ENCODE results near the gene HGS.

Gene HGS

DNA sequence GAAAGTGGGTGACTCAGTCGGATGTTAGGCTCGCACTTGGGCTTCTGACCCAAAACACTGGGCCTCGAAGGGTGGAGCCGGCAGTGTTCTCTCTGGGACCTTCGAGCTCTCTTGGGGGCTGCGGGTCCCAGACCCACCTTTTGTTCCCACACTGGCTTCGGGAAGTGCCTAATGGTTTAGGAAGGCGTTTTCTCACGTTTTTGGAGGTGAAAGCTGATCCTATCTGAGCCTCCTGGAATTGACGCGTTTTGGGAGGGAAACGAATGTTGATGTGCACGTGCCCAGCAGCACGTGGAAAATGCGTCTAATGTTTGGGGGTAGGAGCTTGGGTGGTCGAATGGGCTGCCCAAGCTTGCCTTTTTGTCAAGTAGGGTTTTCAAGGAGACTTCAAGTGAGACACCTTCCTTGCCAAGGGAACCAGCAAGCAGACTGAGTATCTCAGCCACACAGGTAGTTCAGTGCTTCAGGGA, 666 bp downstream of the HGS start:
- peak in 1 of 14 donors; percentile 25 for DNase-seq

DNA sequence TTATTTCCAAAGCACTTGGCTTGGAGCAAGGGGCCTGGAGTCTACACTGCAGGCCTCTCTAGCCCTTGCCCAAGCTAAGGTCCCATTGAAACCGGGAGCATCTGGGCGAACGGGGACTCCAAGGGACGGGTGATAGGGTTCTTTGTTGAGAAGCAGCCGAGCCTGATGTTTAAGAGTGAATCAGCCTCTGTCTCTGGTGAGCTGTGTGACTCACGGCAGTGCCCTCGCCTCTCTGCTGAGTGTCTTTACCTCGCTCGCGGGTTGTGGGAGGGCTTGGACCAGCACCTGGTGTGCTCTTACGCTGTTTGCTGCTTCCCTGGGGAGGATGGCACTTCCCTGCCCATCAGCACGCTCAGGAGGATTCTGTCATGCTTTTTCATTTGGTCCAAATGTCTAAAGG, 1.3 kb downstream of the HGS start:
- no peak for DNase-seq

DNA sequence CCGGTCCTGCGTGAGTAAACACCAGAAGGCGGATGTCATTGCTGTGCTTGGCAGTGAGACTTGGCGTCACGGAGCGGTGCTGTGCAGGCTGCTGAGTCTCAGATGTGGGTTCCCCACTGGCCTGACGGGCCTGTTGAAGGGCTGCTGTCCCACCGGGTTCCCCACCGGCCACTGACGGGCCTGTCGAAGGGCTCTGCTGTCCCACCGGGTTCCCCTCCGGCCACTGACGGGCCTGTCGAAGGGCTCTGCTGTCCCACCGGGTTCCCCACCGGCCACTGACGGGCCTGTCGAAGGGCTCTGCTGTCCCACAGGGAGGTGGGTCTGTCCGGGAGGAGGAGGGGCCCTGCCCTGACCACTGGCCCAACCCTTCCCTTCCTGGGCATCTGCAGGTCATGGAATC, 2.8 kb downstream of the HGS start:
- no peak for DNase-seq

DNA sequence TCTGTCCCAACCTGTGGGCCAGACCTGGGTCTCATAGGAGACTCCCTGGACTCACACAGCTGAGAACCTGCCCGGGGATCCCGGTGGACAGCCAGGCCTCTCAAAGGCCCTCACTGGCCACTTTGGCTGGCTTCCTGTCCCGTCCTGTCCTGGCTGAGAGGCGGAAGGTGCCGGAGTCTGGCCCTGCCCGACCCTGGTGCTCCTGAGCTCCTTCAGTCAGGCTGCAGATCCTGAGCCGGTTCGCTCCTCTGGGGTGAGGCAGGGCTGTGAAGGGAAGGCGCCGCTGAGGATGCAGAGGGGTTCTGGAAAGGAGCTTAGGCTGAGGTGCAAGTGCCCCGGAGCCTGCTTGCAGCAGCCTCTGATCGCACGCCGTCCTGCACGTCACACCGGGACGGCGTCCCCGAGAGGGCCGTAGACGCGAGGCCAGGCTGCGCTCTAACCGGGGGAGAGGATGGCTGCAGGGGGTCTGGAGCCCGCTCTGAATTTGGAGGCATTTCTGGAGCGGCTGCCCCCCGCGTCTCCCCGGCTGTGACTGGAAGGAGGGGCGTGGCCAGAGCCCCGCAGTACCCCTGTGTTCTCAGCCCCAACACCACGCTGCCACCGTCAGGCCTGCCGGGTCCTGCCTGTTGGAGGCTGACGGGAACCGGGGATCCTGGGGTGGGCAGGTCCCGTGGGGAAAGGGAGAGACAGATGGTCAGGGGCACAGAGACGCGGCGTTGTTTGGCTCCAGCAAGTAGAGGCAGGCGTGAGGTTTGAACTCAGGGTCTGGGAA, 4.1 kb downstream of the HGS start:
- DNase-seq, result no peak

DNA sequence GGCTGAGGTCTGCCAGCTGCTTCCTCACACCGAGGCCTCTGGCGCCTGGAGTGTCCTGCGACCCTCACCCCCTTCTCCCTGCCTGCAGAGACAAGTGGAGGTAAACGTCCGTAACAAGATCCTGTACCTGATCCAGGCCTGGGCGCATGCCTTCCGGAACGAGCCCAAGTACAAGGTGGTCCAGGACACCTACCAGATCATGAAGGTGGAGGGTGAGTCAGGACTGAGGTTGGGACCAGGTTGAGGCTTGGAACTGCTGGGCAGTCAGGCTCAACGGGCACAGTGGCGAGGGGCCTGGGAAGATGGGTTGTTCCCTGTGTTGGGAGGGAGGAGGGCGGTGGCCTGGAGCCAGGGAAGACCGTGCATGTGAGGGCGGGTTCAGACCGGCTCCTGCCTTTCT, 4.8 kb downstream of the HGS start:
- DNase-seq, result no peak

DNA sequence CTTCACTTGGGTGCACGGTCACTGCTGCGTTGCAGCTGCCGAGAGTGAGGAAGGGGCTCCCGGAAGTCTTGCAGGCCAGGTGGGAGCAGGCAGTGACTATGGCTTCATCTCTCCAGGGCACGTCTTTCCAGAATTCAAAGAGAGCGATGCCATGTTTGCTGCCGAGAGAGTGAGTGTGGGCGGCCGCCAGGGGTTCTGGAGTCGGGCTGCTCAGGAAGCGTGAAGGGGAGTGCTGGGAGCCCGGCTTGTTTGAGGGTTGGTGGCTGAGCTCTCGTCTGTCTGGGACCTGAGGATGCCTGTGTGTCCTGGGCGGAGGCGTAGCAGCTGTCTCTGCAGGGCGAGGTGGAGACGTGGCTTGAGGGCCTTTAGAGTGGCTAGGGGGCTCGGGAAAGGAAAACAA, 6.3 kb downstream of the HGS start:
- no peak for DNase-seq

DNA sequence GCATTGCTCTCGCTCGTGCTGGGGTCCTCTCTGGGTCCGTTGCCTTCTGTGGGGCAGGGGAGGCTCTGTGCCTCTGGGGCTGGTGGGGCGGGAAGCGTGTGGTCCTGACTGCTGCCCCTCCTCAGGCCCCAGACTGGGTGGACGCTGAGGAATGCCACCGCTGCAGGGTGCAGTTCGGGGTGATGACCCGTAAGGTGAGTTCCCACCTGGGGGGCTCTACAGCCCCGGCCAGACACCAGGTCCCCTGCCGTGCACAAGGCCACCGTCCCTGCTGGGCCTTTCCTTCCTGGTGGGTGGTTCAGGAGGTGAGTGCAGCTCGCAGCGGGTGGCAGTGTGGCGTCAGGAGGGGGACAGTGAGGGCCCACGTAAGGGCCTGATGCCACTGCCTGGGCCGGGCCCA, 6.7 kb downstream of the HGS start:
- no peak for DNase-seq

DNA sequence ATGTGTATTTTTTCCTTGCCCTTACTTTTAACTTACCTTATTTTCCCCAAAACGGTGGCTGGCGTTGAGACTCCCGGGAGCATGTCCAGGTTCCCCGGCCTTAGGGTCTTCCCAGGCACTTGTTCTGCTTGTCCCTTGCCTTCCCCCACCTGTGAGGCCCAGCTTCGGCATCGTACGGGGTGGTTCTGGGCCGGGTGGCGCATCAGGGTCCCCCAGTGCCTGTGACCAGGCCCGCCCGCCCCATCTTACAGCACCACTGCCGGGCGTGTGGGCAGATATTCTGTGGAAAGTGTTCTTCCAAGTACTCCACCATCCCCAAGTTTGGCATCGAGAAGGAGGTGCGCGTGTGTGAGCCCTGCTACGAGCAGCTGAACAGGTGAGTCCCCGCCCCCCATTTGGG, 7.4 kb downstream of the HGS start:
- no peak for DNase-seq

DNA sequence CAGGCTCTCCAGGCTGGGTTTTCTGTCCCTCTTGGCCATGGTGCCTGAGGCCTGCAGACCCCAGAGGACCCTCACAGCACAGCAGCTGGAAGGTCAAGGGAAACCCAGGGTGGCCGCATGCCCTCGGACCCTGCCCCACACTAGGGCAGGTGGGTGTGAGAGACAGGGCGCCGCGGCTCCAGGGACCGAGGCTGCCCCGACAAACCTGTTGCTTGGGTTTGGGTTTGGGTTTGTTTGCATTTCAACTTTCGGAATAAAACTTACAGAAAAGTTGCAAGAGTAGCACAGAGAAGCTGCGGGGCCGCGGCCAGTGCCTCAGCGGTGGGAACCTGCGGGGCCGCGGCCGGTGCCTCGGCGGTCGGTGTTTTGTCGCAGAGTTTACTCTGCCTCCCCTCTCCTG, 7.8 kb downstream of the HGS start:
- DNase-seq, result no peak

DNA sequence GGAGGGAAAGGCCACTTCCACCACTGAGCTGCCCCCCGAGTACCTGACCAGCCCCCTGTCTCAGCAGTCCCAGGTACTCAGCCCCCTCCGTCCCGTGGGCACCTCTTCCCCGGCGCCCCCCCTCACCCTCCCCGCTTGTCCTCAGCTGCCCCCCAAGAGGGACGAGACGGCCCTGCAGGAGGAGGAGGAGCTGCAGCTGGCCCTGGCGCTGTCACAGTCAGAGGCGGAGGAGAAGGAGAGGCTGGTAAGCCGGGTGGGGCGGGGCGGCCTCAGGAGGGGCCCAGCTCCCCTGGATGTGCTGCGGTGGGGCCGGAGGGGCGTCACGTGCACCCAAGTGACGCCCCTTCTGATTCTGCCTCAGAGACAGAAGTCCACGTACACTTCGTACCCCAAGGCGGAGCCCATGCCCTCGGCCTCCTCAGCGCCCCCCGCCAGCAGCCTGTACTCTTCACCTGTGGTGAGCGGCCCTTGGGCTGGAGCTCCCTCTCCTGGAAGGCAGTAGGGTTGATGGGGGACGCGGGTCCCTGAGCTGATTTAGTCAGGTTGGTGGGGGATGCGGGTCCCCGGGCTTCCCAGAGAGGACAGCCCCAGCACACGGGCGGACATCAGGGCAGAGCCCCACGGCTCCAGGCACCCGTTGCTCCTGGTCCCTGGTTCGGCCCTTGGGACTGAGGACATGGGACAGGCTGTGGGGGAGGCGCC, 9.8 kb downstream of the HGS start:
- DNase-seq, result no peak

DNA sequence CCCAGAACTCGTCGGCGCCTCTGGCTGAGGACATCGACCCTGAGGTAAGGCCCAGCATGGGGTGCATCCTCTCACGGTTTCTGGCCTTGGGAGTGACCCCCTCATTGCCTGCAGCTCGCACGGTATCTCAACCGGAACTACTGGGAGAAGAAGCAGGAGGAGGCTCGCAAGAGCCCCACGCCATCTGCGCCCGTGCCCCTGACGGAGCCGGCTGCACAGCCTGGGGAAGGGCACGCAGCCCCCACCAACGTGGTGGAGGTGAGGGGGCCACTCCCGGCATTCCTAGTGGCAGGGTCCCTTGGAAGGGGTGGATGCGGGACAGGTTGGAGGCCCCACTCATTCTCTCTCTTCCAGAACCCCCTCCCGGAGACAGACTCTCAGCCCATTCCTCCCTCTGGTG, 11.0 kb downstream of the HGS start:
- DNase-seq, result no peak

DNA sequence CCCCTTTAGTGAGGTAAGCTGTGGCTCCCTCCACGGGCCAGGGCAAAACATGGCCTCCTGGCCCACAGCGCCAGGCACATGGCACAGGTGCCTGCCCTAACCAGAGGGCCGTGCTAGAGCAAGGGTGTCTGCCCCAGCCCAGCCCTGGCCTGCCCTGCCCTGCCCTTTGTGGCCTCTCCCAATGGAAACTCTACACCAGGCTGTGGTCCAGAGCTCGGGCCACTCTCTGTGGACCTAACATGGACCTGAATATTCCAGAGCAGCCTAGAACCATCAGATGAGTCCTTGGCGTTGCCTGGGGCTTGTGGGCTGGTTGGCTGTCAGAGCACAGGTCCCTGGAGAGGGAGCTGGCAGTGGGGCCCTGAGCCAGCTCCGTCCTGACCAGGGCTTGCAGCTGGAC, 11.4 kb downstream of the HGS start:
- DNase-seq, result no peak

DNA sequence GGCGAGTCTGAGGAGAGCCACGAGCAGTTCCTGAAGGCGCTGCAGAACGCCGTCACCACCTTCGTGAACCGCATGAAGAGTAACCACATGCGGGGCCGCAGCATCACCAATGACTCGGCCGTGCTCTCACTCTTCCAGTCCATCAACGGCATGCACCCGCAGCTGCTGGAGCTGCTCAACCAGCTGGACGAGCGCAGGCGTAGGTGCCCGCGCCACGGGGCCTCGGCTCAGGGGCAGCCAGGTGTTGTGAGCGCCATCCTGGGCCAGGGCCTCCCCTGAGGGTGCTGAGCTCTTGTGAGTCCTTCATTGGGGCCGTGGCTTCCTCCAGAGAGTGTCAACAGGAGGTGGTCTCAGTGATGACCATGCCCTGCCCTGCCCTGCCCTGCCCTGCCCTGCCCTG, 12.0 kb downstream of the HGS start:
- DNase-seq, result no peak

DNA sequence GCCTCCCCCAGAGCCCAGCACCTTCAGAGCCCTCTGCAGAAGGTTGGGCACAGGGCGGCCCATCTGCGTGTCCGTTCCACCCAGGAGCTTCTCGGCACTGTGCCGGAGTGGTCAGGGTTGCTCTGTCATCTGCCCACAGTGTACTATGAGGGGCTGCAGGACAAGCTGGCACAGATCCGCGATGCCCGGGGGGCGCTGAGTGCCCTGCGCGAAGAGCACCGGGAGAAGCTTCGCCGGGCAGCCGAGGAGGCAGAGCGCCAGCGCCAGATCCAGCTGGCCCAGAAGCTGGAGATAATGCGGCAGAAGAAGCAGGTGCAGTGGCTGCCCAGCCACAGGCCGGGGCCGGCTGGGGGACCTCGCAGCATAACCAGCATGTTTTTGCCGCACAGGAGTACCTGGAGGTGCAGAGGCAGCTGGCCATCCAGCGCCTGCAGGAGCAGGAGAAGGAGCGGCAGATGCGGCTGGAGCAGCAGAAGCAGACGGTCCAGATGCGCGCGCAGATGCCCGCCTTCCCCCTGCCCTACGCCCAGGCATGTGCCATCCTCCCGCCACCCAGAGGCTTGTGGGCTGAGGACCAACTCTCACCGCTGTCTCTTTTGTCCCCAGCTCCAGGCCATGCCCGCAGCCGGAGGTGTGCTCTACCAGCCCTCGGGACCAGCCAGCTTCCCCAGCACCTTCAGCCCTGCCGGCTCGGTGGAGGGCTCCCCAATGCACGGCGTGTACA, 12.6 kb downstream of the HGS start:
- no peak for DNase-seq

DNA sequence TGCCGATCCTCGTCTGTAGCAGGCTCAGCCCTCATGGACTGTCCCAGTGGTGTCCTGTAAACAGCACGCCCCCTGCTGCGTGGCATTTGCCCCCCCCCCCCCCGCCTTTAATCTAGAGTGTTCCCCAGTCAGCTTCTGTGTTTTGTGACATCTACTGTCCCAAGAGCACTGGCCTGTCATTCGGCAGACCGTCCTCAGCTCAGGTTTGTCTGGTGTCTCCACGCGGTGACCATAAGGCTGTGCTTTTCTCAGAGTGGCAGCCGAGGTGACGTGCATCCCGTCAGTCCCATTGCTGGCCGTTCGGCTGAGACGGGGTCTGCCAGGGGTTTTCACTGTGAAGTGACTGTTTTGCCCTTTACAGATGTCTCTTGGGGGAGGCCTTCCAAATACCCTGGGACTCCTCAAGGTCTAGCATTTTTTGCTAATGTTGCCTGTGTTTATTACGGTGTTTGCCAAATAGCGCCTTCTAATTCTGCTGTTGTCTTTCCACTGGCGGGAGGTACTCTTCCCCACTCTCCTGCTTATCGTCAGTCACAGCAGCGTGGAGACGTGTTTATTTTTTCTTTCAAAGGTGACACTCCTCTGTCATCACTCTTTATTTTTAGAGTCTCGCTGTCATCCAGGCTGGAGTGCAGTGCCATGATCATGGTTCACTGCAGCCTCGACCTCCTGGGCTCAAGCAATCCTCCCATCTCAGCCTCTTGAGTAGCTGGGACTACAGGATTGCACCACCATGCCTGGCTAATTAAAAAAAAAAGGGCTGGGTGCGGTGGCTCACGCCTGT, 13.6 kb downstream of the HGS start:
- no peak for DNase-seq

DNA sequence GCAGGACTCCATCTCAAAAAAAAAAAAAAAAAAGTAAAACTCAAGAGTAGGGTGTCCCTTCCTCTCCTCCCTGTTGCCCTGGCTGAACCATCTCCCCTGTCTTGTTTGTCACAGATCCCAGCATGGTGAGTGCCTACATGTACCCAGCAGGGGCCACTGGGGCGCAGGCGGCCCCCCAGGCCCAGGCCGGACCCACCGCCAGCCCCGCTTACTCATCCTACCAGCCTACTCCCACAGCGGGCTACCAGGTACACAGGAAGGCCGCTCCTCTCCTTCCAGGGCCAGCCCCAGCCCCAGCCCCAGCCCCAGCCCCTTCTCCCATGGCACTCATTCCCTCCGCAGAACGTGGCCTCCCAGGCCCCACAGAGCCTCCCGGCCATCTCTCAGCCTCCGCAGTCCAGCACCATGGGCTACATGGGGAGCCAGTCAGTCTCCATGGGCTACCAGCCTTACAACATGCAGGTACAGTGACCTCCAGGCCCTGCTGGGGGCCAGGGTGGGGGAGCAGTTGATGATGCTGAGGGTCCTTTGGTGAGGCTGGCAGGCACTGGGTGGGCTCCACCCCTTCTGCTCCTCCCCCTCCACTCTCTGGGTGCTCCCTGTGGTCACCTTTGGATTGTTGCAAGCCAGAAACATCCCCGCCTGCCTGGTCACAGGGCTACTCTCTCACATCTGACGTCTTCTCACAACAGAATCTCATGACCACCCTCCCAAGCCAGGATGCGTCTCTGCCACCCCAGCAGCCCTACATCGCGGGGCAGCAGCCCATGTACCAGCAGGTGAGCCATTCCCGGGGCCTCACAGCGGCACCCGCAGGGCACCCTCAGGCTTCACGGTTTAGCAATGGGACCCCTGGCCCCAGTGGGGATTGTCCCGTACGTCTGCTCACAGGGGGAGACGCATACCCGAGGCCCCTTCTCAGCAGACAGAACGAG, 16.8 kb downstream of the HGS start:
- DNase-seq, result no peak

DNA sequence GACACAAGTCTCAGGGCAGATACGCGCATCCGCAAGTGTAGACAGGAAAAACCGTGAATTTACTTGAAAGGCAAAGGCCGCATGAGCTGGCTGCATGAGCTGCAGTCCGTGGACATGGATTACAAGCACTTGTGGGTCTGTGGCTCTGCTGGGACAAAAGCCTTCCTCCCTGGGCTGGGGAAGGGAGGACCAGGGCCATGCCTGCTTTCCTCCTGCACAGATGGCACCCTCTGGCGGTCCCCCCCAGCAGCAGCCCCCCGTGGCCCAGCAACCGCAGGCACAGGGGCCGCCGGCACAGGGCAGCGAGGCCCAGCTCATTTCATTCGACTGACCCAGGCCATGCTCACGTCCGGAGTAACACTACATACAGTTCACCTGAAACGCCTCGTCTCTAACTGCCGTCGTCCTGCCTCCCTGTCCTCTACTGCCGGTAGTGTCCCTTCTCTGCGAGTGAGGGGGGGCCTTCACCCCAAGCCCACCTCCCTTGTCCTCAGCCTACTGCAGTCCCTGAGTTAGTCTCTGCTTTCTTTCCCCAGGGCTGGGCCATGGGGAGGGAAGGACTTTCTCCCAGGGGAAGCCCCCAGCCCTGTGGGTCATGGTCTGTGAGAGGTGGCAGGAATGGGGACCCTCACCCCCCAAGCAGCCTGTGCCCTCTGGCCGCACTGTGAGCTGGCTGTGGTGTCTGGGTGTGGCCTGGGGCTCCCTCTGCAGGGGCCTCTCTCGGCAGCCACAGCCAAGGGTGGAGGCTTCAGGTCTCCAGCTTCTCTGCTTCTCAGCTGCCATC, 17.7 kb downstream of the HGS start:
- no peak for DNase-seq

DNA sequence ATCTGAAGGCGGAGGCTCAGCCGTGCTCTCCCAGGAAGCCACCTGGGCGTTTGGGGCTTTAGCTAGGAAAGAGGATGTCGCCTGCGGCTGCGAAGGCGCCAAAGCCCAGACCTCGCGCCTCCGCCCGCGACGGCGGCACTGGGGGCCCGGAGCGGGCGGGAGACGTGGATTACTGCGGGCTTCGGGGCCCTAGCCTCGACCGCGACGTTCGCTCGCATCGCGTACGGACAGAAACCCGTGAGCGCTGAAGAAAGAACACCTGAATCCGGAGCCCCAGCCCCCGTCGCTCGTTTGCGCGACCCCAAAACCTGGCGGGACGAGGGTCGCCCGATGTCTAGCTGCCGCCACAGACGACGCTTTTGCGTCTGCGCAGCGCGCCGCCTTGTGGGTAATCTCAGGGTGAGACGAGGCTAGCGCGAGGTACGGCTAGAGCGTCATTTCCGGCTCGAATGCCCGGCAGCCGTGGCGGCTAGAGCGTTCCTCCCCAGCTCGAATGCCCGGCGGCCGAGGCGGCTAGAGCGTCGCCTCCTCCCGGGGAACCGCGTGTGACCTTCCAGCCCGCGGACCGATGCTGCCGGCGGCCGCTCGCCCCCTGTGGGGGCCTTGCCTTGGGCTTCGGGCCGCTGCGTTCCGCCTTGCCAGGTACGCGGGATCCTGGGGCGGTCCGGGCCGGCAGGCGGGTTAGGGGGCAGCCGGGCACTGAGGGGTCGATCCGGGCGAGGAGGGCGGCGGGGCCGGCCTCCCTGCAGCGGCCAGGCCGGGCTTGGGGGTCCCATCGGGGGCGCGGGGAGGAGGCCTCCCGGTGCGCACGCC, 19.3 kb downstream of the HGS start, which contains the start of gene MRPL12:
TSS of gene MRPL12 (plus strand) at position 434 of the 813 bp plus-strand sequence. CDS start at position 569, 135 bp downstream.
- peak; percentile 46 to 93 (median 88) for DNase-seq

Measured in C1 segment of cervical spinal cord (tissue), 14 donors.